NCI-H2227 (cell line): ENCODE results near the gene PRRG3.
A peak's percentile ranks its signal among the peaks of the same experiment; 100 is the strongest.
"Not testable (repeated sequence)": the region's sequence is repeated elsewhere in the genome, so short reads cannot be mapped to it uniquely, and the experiment has no call there.

Experiments
- DNase-seq: peaks from one replicate; lab custom pipeline; 2025; ENCODE audit not compliant: unreplicated experiment; lab: John Stamatoyannopoulos, UW

Gene PRRG3

GRCh38 chrX:151694661-151695582, at the start of gene PRRG3:
TSS of gene PRRG3 (plus strand) at chrX:151695458. CDS start at chrX:151698815, 3,357 bp downstream.
- DNase-seq: peak; percentile 18

GRCh38 chrX:151675121-151675746, 20.0 kb upstream of the PRRG3 start:
- DNase-seq: no peak

DNA sequence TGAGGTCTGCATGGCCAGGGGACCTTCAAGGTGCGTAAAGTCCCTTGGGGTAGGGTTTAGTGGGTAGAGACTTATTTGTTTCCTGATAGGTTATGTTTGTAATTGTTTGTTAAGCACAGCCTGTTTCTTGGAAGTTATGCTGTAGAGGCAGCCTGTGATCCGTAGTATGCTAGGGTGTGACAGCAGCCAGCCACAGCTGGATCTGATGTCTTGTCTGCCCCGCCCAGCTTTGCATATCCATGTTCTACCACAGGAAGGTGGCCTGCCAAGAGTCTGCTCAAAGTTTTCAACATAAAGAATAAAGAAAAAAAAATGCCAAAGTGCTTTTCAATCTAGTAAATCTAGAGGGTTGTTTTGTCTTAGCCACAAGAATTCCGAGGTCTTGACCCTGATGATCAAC, 19.1 kb upstream of the PRRG3 start:
- DNase-seq: no peak

- no peak for DNase-seq
Measured at GRCh38 chrX:151679798-151680402, 15.4 kb upstream of the PRRG3 start.

GRCh38 chrX:151680805-151681204, 14.5 kb upstream of the PRRG3 start:
- peak; percentile 52 for DNase-seq

DNA sequence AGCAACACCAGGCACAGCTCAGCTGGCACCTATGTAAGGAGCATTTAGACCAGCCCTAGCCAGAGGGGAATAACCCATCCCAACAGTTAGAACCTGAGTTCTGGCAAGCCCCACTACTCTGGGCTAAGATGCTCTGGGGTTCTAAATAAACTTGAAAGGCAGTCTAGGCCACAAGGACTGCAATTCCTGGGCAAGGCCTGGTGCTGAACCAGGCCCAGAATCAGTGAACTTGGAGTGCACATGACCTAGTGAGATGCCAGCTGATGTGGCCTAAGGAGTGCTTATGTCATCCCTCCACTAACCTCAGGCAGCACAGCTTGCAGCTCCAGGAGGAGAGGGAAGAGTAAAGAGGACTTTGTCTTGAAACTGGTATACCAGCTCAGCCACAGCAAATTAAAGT, 7.6 kb upstream of the PRRG3 start:
- no peak for DNase-seq

- DNase-seq: no peak
Measured at GRCh38 chrX:151688695-151689094, 6.6 kb upstream of the PRRG3 start.

DNA sequence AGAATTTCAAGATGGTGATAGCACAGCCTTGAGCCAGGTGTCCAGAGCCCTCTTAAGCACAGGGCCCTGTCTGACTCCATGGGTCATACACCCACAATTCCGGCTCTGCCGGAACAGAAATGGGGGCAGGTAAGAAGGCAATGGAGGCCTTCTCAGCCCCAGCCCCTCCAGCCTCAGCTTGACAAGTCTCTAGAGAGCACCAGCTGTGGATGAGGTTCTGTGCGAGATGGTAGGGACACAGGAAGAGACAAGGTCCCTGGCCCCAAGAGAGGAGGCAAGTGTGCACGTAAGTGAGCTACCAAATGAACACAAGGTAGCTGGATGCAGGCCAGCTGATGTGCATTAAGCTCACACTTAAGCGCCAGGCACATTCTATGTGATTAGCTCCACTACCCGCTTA, 2.4 kb upstream of the PRRG3 start:
- no peak for DNase-seq

- DNase-seq: no peak
Measured at GRCh38 chrX:151694121-151694520, 1.1 kb upstream of the PRRG3 start.

DNA sequence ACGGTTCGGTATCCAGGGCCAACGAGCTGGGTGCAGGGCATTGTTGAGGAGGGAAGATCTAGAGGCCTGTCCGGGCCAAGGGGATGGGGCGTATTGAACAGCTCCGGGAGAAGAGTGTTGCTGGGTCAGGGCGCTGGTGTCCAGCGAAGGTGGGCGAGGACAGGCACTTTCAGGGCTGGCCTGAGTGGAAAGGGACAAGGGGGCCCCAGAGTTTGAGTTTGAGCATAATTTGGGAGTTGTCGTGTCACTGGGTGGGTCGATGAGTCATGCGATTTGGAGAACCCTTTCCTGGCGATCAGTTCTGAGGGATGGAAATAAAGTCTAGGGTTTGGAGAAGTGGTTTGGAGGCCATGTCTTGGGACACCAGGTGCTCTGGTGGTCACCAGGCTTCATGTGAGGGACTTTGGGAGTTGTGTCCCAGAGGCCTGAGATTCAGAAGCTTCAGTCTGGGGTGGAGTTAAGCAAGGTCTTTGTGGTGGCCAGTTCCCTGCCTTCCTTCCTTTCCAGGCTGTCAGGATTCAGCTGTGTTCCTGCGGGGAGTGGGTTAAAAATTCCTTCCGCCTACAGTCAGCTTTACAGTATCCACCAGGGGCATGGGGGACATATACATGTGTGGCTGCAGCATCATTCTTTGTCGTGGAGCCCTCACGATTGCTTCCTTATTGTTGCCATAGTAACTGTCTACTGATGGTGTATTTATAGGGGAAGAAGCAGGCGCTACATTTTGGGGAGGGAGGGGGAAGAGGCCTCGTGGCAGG, 504 bp downstream of the PRRG3 start:
- peak; percentile 7 for DNase-seq

- DNase-seq: not testable (repeated sequence)
Measured at GRCh38 chrX:151697082-151697481, 1.8 kb downstream of the PRRG3 start.

GRCh38 chrX:151697522-151697921, 2.3 kb downstream of the PRRG3 start:
- DNase-seq: no peak

DNA sequence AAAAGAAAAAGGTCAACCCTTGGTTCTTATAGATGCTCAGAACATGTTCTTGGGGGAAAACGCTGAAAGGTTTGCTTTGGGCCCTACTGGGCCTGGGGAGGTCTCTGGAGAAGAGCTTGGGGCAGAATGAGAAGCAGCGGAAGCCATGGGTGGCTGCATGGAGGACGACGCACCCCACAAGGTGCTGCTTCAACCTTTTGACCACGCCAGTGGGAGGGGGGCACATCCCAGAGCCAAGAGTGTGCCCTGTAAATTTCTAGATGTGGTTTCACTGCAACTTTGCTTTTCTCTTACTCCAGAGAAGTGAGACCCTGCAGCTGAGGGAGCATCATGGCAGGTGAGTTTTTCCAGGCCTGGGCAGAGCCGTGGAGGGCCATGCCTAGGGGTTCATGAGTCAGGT, 3.2 kb downstream of the PRRG3 start:
- DNase-seq: no peak

DNA sequence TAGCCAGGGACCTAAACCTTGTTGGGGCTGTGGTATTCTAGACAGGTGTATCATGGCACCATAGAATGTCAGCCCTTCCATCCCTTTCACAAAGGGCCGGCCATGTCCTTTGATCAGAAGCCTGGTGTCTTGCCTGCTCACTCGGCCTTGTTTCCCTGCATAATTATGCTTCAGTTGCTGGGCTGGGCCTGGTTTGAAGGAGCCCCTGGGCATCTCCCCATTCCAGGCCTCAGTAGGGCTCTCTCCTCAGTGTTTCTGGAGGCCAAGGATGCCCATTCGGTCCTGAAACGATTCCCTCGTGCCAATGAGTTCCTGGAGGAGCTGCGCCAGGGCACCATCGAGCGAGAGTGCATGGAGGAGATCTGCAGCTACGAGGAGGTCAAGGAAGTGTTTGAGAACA, 4.5 kb downstream of the PRRG3 start:
- no peak for DNase-seq

GRCh38 chrX:151700581-151700980, 5.3 kb downstream of the PRRG3 start:
- DNase-seq: no peak

- DNase-seq: no peak
Measured at GRCh38 chrX:151701071-151701470, 5.8 kb downstream of the PRRG3 start.

DNA sequence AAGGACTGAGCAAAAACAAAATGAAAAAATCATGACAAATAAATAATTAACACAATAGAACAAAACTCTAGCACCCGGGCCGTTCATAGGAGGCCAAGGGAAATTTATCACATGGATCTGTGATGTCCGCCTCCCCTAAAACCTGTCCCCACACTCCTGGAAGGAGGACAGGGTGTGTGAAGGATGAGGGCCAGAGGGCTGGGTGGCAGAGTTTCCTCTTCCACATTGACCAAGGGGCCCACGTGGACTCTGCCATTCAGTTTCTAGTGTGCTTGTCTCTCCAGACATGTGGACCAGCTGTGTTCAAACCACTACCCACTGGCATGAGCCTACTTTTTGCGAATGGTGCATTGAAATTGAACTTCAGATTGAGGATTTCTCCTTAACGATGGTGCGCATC, 6.3 kb downstream of the PRRG3 start:
- DNase-seq: no peak

DNA sequence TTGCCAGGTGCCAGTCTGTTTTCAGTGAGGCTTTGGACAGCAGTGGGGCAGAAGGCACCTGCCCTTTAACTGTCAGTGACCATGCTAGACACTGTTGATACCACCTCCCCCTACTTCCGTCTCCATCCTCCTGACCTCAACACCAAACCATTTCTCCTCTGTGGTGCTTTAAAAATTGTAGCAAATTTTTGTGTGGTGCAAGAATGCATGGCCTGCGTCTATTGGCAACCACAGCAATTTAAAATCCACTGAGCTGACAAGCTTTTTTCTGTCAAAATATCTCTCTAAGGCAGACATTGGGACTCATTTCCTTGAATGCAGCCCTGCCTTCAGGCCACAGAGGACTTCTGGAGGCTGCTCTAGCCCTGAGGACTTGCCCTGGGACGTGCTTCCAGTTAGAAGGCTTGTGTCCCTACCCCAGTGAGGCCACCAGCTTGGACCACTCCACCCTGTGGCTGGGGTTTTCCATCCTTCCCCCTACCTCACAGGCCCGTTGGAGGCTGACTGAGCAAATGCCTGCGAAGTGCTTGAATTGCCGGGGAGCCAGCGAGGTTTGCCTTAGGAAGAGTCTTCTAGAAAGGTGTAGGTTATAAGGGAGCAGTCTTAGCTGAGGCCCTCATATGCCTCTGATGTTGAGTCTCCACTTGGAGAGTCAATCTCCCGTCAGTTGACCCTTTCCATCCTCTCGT, 6.9 kb downstream of the PRRG3 start:
- no peak for DNase-seq

DNA sequence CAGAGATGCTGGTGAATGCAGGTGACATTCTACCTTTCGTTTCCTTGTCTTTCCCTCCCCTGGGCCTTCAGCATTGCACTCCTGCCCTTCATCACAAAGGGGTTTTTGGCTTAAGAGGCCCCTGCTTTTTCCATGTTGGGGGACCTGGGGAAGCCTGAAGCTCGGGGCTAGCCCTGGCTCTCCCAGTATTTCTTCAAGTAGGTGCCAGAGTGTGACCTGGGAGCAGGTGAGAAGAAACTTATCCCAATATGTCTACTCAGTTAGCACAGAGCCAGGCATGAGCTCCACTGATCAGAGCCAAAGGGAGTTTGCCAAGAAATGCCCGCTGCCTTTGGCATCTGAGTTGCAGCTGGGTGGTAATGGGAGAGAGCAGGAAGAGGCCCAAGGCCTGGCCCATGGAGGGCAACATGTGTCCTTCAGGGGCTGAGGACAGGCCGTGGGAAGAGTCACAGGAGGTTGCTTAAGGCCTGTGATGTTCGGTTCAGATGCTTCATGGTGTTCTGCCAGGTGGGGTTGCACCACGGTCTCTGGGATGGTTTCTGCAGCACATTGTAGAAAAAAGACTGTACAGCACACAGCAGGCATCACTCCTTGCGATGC, 7.6 kb downstream of the PRRG3 start:
- DNase-seq: no peak

GRCh38 chrX:151703487-151703886, 8.2 kb downstream of the PRRG3 start:
- no peak for DNase-seq
